Uterus (tissue), 4 donors: ENCODE measurements around the gene TAF10. TPM values are rescaled to one million over a fixed set of nuclear protein-coding genes. Genes with fewer than 3 reads are reported as not detected.

Experiments
- DNase-seq, 2 donors: peaks; one replicate each; pipeline ENCODE4 v3.0.0-alpha.2; 2019 to 2020
- H3K27ac ChIP-seq, 2 donors: fragments of 200-600 bp; sonication (generic); 1 replicate in 1 of 2; 2 replicates in 1 of 2; pipeline ENCODE4 v1.5.1; 2016 to 2018
- H3K27me3 ChIP-seq, 2 donors: fragments of 200-600 bp; sonication (generic); one replicate each; pipeline ENCODE4 v1.5.1; 2018 to 2019; ENCODE audit warnings: control low read depth in 1 of 2
- H3K36me3 ChIP-seq, 2 donors: fragments of 200-600 bp; sonication (generic); one replicate each; pipeline ENCODE4 v1.5.1; 2019; ENCODE audit warnings: control low read depth in 1 of 2
- H3K4me1 ChIP-seq, 2 donors: fragments of 200-600 bp; sonication (generic); one replicate each; pipeline ENCODE4 v1.5.1; 2018 to 2019; ENCODE audit warnings: control low read depth in 1 of 2
- H3K4me3 ChIP-seq, 2 donors: fragments of 200-600 bp; sonication (generic); 1 replicate in 1 of 2; 2 replicates in 1 of 2; pipeline ENCODE4 v1.5.1; 2018 to 2019; ENCODE audit warnings: mild to moderate bottlenecking in 1 of 2
- H3K9me3 ChIP-seq, 2 donors: fragments of 200-600 bp; sonication (generic); one replicate each; pipeline ENCODE4 v1.5.1; 2019; ENCODE audit warnings: control low read depth in 1 of 2
- POLR2A ChIP-seq, 2 donors: fragments of 450-650 bp; IDR thresholded peaks; one replicate each; pipeline ENCODE4 v1.6.1; 2016; ENCODE audit warnings: antibody characterized with exemption in 2 of 2, mild to moderate bottlenecking in 1 of 2, moderate library complexity in 1 of 2
- intact Hi-C: fragments of 100-400 bp; cut with DNase I; formaldehyde crosslinking; loops from one replicate; pipeline ENCODE4 v1.15.1; 2023; ENCODE audit warnings: low total_unique reads
- total RNA-seq, 4 donors: library from RNA; depleted of rRNA in 3 of 4; stranded (reverse); fragments of >200 nt in 3 of 4; gene quantifications; one replicate each; pipeline versions ENCODE4 v1.1.0 to v1.2.4, GENCODE V29; 2014 to 2023
- TF ChIP-seq, protein P1 (sequence below), 4 experiments: fragments of 200-600 bp in 2 of 4; fragments of 450-650 bp in 2 of 4; sonication (generic) in 2 of 4; IDR thresholded peaks; one replicate each; pipeline ENCODE4 v1.5.1; 2016 to 2019; ENCODE audit warnings: antibody characterized with exemption in 4 of 4, mild to moderate bottlenecking in 2 of 4, moderate library complexity in 1 of 4
- donor health status: DM: yes; HTN: yes; CAD: no.

TAF10 gene
- total RNA-seq, 4 donors from 2014 or later, result 11.5 to 137 (median 67.1) TPM

DNA sequence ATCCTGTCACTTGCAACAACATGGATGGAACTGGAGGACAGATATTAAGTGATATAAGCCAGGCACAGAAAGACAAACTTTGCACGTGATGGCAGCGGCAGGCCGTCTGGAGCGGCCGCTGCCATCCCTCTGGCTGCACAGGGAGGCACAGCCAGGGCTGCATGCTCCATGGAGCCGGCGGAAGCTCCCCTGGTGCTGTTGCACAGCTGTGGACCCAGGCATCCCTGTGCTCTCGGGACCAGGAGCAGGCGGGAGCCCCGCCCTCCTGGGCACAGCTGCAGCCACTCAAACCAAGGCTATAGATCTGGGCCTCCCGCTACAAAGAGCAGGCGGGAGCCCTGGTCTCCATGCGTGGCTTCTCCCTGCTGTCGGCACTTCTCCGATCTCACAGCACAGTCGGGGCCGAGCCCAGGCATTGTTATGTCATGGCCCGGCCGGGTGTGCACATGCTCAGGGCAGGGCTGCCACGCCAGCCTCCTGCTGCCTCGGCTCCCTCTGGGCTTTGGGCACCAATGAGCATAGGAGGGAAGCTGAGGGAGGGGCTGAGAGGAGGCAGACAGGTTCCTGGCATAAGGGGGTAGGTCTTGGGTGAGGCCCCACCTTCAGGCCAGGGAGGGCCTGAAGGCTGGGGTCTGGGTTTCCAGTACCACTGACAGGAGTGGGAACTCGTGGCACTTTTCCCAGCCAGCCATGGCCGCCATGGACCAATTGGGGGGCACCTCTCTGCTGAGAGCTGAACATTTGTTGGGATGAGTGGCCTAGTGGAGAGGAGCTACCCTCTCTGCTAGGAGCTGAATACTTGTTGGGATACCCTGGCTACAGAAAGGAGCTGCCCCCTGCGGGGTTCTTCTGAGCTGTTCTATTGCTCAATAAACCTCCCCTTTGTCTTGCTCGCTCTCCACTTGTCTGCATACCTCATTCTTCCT lies 25.3 kb downstream of the TAF10 start:
- no peaks in the 10 kb centered on the region for H3K4me1 ChIP-seq
- no peak for TF ChIP-seq POLR2A (IDR thresholded peaks at IDR 0.05)
- TF ChIP-seq, protein P1, sequence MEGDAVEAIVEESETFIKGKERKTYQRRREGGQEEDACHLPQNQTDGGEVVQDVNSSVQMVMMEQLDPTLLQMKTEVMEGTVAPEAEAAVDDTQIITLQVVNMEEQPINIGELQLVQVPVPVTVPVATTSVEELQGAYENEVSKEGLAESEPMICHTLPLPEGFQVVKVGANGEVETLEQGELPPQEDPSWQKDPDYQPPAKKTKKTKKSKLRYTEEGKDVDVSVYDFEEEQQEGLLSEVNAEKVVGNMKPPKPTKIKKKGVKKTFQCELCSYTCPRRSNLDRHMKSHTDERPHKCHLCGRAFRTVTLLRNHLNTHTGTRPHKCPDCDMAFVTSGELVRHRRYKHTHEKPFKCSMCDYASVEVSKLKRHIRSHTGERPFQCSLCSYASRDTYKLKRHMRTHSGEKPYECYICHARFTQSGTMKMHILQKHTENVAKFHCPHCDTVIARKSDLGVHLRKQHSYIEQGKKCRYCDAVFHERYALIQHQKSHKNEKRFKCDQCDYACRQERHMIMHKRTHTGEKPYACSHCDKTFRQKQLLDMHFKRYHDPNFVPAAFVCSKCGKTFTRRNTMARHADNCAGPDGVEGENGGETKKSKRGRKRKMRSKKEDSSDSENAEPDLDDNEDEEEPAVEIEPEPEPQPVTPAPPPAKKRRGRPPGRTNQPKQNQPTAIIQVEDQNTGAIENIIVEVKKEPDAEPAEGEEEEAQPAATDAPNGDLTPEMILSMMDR (IDR thresholded peaks at IDR 0.05), result no peak
- peaks cover 0 to 9% of the 10 kb centered on the region in 2 donors for H3K9me3 ChIP-seq
- no peaks in the 10 kb centered on the region for H3K27me3 ChIP-seq
- peak in 1 of 2 donors; percentile 8 for DNase-seq
- intact Hi-C loops, result no loop called here
- H3K27ac ChIP-seq, result no peak overlapping the region
- H3K36me3 ChIP-seq, result no peaks in the 10 kb centered on the region
- no peak overlapping the region for H3K4me3 ChIP-seq

DNA sequence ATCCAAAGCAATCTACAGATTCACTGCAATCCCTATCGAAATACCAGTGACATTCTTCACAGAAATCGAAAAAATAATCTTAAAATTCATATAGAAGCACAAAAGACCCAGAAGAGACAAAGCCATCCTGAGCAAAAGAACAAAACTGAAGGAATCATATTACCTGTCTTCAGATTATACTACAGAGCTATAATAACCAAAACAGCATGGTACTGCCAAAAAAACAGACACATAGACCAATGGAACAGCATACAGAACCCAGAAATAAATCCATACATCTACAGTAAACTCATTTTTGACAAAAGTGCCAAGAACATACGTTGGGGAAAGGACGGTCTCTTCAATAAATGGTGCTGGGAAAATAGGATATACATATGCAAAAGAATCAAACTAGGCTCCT lies 27.5 kb downstream of the TAF10 start:
- no peak overlapping the region for H3K27ac ChIP-seq
- H3K27me3 ChIP-seq, result no peaks in the 10 kb centered on the region
- H3K4me1 ChIP-seq, result no peaks in the 10 kb centered on the region
- TF ChIP-seq POLR2A (IDR thresholded peaks at IDR 0.05), result no peak
- TF ChIP-seq, protein P1 (IDR thresholded peaks at IDR 0.05), result no peak
- intact Hi-C loops, result no loop called here
- no peak for DNase-seq
- no peaks in the 10 kb centered on the region for H3K36me3 ChIP-seq
- peaks cover 0 to 9% of the 10 kb centered on the region in 2 donors for H3K9me3 ChIP-seq
- no peak overlapping the region for H3K4me3 ChIP-seq

DNA sequence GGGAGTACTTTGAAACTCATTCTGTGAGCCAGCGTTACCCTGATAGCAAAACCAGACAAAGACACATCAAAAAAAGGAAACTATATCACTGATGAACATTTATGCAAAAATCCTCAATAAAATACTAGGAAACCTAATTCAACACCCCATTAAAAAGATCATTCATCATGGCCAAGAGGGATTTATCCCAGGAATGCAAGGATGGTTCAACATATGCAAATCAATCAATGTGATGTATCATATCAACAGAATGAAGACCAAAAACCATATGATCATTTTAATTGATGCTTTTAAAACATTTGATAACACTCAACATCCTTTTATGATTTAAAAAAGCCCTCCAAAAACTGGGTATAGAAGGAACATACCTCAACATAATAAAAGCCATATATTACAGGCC lies 28.4 kb downstream of the TAF10 start:
- peaks cover 0 to 9% of the 10 kb centered on the region in 2 donors for H3K9me3 ChIP-seq
- no peaks in the 10 kb centered on the region for H3K4me1 ChIP-seq
- intact Hi-C loops, result no loop called here
- no peaks in the 10 kb centered on the region for H3K27me3 ChIP-seq
- H3K36me3 ChIP-seq, result no peaks in the 10 kb centered on the region
- H3K27ac ChIP-seq, result no peak overlapping the region
- no peak for DNase-seq
- no peak overlapping the region for H3K4me3 ChIP-seq
- no peak for TF ChIP-seq POLR2A (IDR thresholded peaks at IDR 0.05)
- TF ChIP-seq, protein P1 (IDR thresholded peaks at IDR 0.05), result no peak

DNA sequence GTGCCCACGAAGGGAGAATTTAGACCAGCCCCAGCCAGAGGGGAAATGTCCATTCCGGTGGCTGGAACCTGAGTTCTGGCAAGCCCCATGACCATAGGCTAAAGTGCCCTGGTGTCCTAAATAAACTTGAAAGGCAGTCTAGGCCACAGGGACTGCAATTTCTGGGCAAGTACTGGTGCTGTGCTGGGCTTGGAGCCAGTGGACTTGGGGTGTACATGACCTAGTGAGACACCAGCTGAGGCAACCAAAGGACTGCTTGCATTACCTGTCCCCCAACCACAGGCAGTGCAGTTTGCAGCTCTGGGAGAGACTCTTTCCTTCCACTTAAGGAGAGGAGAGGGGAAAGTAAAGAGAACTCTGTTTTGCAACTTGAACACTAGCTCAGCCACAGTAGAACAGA lies 32.3 kb downstream of the TAF10 start:
- no peak for TF ChIP-seq POLR2A (IDR thresholded peaks at IDR 0.05)
- TF ChIP-seq, protein P1 (IDR thresholded peaks at IDR 0.05), result no peak
- Histone ChIP-seq H3K27me3 (no peaks in the 10 kb centered on the region), H3K4me1 (peaks cover 0 to 11% of the 10 kb centered on the region in 2 donors), H3K9me3 (peaks cover 0 to 9% of the 10 kb centered on the region in 2 donors), H3K36me3 (no peaks in the 10 kb centered on the region), H3K4me3 (no peak overlapping the region), H3K27ac (no peak overlapping the region)
- intact Hi-C loops, result no loop called here
- no peak for DNase-seq

DNA sequence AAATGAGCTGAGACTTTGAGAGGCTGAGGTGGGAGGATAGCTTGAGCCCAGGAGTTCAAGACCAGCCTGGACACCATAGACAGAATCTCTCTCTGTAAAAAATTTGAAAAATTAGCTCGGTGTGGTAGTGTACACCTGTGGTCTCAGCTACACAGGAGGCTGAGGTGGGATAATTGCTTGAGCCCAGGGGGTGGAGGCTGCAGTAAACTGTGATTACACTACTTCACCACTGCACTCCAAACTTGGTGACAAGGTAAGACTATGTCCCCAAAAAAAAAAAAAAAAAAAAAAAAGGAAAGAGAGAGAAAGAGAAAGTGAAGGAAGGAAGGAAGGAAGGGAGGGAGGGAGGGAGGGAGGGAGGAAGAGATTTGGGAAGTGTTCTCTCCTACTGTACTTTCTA lies 33.9 kb downstream of the TAF10 start:
- intact Hi-C loops, result no loop called here

More for the DNA sequence above, 33.9 kb downstream of the TAF10 start:
- Histone ChIP-seq H3K27me3 (no peaks in the 10 kb centered on the region), H3K4me1 (peaks cover 0 to 11% of the 10 kb centered on the region in 2 donors), H3K4me3 (no peak overlapping the region), H3K9me3 (peaks cover 0 to under 1% of the 10 kb centered on the region in 2 donors), H3K36me3 (no peaks in the 10 kb centered on the region), H3K27ac (no peak overlapping the region)
- no peak for DNase-seq
- no peak for TF ChIP-seq POLR2A (IDR thresholded peaks at IDR 0.05)
- TF ChIP-seq, protein P1 (IDR thresholded peaks at IDR 0.05), result no peak
